Stimulated activated CD8-positive, alpha-beta memory T cell treated with anti-CD3 and anti-CD28 coated beads, Interleukin-2, amount 100 ng/mL, for 1 hour (primary cell): Measurements from ENCODE around the gene RGS10.
"Not testable (repeated sequence)": the region's sequence is repeated elsewhere in the genome, so short reads cannot be mapped to it uniquely, and the experiment has no call there.

ENCODE experiments used
- DNase-seq, 2 donors: peaks; one replicate each; pipeline ENCODE4 v3.0.0-alpha.2; 2020; ENCODE audit warnings: low read depth in 2 of 2

The RGS10 gene

DNA sequence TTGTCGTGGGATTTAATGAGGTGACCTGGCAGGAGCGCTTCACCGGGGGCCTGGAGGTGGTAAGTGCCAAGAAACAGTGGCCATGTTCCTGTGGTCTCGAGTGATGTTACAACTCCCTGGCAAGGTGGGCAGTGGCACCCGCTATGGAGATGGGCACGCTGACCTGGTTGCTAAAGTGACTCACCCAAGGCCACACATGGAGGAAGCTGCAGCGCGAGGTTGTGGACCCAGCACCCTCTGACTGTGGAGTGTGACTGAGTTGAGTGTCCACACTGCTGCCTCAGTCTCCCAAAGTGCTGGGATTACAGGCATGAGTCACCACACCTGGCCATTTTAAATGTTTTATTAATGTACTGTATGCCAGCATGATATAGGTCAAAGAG, 73.2 kb downstream of the RGS10 start:
- DNase-seq: no peak

GRCh38 chr10:119468542-119469324, 73.8 kb downstream of the RGS10 start:
- DNase-seq: no peak

DNA sequence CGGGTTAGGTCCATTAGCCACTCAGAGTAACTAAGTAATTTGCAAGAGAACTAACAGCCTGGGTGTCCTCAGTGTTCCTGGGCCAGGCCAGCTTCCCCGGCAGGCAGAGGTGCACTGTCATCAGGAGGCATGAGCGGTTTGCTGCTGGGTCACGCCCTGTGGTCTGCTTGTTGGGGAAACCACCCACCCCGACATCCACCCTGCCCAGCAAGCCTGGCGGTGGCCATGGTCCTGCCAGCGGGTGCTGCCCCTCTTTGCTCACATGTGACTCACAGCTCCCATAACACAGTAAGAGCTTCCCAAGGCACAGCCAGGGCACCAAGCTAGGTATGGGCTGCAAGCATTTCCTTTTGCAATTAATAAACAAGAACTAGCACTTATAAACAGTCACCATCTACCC, 75.9 kb downstream of the RGS10 start:
- DNase-seq: no peak

DNA sequence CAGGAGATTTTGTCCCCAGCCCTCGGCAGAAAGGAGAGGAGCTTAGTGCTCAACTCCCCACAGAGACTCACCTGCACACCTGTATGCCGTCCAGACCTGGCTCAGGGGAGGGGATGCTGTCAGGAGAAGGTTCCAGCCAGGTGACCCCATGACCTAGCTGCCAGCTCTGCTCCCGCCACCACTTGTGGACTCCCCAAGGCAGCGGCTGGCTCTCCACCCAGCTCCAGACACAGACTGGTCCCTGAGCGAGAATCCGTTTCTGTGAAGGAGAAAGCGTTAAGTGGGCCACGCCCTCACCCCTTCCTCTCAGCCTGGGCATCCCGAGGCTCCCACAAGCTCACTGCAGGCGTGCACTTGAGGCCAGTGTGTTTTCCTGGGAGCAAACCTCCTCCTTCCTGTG, 76.4 kb downstream of the RGS10 start:
- DNase-seq: no peak

DNA sequence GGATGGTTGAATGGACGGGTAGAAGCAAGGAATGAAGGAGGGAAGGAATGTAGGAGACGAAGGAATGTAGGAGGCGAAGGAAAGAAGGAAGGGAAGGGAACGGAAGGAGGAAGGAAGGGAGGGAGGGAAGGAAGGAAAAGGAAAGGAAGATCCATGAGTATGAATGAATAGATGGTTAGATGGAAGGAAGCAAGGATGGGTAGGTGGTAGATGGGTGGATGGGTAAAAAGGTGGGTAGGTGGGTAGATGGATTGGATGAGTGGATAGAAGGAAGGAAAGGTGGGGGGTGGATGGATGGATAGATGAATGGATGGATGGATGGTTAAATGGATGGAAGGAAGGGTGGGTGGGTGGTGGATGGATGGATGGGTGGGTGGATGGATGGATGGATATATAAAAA, 77.4 kb downstream of the RGS10 start:
- no peak for DNase-seq

DNA sequence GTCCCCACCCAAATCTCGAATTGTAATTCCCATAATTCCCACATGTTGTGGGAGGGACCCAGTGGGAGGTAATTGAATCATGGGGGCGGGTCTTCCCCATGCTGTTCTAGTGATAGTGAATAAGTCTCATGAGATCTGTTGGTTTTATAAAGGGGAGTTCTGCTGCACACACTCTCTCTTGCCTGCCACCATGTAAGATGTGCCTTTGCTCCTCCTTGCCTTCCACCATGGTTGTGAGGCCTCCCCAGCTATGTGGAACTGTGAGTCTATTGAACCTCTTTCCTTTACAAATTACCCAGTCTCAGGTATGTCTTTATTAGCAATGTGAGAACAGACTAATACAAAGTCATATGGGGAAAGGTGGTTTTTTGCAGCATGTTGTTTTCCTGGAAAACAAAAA, 79.3 kb downstream of the RGS10 start:
- not testable (repeated sequence) for DNase-seq

DNA sequence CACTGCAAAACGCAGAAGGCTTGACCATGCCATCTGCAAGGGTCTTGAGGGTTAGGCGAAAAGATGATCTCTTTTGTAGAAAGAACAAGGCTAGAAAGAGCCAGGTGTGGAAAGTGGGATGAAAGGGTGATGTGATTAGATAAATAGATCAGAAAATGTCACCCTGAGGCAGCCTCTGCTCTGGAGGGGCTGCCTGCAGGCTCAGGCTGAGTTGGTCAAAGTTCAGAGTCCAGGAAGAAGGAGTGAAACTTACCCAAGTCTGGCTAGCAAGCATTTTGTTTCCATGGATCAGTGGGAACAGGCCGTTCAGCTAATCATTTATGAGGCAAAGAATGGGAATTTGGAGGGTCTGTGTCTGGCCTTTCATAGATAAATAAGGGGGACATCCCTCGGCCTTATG, 79.7 kb downstream of the RGS10 start:
- no peak for DNase-seq

GRCh38 chr10:119461923-119462322, 80.6 kb downstream of the RGS10 start:
- no peak for DNase-seq

DNA sequence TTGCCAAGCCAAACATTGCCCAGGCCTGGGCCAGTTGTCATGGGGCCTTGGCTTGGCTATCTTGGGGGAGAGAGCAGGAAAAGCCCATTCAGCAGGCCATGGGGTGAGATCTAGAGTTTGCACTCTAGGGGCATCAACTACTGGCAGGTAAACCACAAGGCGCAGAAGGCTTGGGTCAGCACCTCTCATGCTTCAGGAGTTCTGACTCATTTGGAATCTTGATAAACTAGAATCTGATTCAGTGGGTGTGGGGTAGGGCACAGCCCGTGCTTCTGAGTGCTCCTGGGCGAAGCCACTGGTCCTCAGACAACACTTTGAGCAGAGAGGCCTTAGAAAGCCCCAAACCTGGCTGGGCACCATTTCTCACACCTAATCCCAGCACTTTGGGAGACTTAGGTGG, 81.1 kb downstream of the RGS10 start:
- no peak for DNase-seq

- no peak for DNase-seq
These were observed 81.9 kb downstream of the RGS10 start for GRCh38 chr10:119460369-119461195.

GRCh38 chr10:119459681-119460340, 82.7 kb downstream of the RGS10 start:
- DNase-seq: no peak

- no peak for DNase-seq
These were observed 84.4 kb downstream of the RGS10 start for GRCh38 chr10:119457966-119458766.

DNA sequence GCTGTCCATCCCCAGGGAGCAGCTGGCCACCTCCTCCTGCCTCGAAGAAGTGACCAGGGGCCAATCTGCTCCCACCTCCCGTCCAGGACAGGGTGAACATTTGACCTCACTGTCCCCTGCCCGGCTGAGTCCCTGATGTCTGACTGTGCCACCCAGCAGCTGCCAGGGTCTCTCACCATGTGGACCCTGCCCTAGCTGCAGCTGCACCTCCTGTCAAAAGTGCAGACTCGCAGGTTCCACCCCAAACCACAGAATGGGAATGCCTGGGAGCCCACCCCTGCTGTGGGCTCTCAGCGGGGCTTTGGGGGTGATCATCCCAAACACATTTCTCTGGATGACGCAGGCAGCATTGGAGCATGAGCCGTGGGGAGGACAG, 86.1 kb downstream of the RGS10 start:
- no peak for DNase-seq

GRCh38 chr10:119455609-119456434, 86.7 kb downstream of the RGS10 start:
- DNase-seq: no peak

- no peak for DNase-seq
These were observed 87.5 kb downstream of the RGS10 start for GRCh38 chr10:119454990-119455389.

DNA sequence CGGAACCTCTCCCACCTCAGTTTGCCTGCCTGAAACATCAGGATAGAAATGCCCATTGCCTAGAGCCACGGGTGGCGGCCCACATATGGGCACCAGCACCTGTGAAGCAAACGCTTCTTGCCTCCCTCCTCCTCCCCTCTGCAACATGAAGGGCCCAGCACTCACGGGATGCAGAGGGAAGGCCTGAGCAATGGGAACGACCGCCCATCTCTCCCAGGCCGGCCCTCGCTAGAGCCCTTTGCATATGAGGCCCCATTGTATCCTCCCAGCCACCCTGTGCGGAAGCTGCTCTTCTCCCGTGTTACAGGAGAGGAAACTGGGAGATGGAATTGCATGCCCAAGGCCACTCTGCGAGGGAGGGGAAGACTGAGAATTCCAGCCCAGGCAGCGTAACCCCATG, 88.2 kb downstream of the RGS10 start:
- DNase-seq: no peak

DNA sequence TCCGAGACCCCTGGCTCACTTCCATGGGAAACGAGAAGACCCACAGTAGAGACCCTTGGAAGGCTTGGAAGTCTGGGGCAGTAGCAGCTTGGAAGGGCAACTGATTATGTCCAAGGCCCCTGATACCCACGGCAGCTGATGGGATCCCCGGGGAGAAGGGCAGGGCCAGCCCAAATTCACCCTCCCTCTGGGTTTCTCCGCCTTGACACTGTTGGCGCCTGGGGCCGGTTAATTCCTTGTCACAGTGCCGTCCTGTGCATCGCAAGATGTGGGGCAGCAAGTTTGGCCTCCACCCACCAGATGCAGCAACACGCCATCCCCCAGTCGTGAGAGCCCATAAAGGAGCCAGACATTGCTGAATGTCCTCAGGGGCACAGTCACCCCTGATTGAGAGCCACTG, 89.2 kb downstream of the RGS10 start:
- no peak for DNase-seq

GRCh38 chr10:119452396-119452795, 90.1 kb downstream of the RGS10 start:
- no peak for DNase-seq

DNA sequence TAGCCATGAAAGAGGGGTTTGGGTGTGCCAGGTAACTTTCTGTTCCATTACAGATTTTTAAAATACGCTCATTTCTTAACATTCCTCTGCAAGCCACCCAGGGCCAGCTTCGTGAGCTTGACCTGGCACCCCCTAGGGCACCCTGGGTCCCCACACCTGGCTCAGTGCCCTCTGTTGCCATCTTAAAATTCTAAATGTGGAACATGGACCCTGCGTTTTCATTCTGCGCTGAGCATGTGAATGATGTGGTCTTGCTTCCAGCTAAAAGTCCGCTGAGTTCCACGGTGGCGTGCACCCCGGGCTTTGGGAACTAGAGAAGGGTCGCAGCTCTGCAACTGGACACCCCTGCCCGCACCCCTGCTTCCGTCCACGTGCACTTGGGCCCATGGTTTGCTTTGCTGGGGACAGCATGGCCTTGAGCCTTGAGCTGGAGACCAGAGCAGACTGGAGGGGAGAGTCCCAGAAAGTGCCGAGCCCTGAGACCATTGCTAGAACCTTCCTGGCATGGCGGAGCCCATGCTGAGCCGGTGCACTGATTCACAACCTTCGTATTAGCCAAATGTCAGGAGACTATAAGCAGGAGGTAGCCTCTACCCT, 91.1 kb downstream of the RGS10 start:
- DNase-seq: no peak

- DNase-seq: no peak
These were observed 91.8 kb downstream of the RGS10 start for GRCh38 chr10:119450606-119451299.
